HG02970 (cell line): ENCODE results near the gene LMTK2.

Experiments
- ATAC-seq: cut with Tn5 transposase; IDR thresholded peaks from one replicate; pipeline ENCODE4 v1.9.1; 2021; ENCODE audit warnings: mild to moderate bottlenecking, moderate library complexity, moderate number of reproducible peaks; ENCODE audit not compliant: unreplicated experiment, low FRiP score

LMTK2 gene

DNA sequence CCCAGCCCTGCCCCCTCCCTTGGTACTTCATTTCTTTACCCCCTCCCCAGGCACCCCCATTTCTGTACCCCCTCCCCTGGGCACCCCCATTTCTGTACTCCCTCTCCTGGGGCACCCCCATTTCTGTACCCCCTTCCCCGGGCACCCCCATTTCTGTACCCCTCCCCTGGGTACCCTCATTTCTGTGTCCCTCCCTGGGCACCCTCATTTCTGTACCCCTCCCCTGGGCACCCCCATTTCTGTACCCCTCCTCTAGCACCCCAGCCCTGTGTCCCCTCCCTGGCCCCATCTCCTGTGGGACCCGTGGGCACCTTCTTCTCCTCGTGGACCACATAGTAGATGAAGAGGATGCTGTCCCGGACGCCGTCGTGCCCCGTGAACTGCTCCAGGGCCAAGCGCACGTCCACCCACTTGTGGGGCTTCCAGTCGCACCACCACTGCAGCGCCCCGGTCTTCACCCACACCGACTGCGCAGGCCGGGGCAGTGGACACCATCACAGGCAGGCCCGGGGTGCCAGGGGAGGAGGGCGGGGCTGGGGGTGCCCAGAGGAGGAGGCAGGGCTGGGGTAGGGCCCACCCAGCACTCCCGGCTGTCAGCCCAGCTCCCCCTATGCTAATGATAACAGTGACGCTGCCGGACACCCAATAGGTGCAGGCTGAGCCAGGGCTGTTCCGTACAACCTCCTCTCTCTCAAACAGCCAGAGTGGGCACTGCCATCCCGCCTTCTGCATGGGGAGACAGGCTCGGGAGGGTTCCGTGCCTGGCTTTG is 125.0 kb downstream of the LMTK2 start:
- no peak for ATAC-seq

DNA sequence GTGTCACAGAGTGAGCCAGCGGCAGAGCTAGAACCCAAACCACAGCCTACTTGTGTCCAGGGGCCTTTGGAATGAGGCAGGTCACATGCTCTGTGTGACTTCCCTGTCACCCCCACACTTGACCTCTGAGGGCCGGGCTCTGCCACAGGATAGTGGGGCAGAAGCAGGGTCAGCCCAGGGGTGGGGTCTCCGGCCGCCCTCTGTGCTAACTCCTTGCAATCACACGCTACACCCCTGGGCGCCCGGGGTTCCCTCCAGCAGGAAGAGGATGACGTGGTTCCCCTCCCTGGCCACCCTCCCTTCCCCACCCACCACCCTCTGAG is 125.6 kb downstream of the LMTK2 start:
- ATAC-seq = no peak

DNA sequence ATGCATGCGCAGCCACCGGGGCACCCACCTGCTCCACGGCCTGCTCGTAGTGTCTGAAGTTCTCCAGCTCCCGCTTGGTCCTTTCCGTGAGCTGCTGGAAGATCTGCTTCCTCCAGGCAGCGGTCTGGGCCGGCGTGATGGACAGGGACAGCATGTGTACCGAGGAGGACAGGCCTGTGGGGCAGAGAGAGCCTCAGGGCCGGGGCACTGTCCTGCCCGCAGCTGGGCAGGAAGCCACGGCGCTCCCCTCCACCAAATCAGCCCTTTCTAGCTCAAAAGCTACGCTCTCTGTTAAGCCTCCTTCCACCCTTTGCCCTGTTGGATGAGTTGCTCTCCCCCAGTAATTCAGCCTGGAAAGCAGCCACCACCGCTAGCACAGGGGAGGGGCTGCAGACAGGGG is 126.1 kb downstream of the LMTK2 start:
- ATAC-seq = no peak

DNA sequence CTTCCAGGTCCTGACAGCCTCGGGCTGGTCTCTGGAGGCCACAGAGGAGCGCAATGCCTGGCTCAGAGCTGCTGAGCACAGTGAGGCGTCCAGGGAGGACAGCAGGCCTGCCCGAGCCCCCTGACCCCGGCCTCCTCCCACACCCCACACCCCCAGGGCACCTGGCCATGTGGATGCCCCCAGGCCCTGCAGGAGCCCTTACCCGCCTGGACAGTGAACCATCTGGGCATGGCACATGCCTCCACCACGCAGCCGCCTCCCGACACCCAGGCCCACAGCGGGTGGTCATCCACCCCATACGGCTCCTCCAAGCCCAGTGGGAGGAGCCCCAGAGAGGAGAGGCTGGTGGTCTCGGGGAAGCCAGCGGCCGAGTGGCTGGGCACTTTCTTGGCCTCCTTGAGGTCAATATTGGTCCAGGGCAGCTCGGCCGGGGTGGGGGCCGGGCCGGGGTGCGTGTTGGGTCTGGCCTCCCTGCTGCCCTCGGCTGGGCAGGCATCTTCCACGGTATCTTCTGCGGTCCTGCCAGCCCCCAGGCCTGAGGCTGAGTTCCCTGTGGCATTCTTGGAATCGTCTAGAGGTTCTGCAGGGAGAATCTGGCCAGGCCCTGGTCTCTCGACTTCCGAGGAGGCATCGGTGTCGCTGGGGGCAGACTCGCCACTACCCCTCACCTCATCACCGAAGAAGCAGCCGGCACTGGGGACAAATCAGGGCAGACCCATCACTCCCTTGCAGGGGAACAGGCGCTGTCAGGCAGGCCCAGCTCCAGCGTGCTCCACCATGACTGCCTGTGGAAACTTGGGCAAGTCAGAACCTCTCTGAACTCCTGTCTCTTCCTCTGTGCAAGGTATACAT is 126.8 kb downstream of the LMTK2 start:
- no peak for ATAC-seq

- ATAC-seq = no peak
Observed at GRCh38 chr7:98234429-98235147, 127.9 kb downstream of the LMTK2 start.

- ATAC-seq = no peak
Observed at GRCh38 chr7:98235901-98236300, 129.2 kb downstream of the LMTK2 start.

DNA sequence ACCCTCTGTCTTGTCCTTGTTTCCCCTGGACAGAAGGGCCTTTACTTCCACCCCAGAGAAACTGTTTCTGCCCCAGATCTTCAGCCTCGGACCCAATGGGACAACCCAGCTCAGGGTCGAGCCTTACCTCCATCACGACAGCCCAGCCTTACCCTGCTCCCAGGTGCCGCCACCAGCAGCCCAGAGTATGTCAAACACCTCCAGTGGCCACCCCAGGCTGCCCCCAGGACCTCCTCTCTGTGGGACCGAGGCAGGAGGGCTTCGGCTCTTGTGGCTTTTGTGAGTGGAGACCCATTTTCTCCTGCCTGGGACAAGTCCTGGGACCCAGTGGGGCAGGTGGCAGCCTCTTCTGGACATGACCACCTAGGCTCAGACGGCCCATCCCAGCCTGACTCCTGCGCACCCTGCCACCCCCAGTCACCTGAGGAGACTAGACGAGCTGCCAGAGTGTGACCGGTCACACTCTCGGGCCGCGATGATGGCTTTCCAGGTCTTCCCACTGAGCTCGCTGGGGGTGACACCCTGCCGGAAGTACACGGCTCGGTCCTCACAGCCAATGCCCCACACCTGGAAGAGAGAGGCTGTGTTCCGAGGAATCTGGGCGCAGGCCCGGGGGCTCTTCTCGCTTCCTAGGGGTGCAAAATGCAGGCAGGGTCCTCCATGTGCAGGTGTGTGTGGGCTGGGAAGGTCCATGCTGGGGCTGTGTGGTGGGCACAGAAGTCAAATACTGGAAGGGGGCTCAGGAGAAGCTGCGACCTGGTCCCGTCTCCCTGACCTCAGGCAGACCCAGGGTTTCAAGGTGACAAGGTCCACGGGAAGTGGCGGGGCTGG is 129.9 kb downstream of the LMTK2 start:
- no peak for ATAC-seq

DNA sequence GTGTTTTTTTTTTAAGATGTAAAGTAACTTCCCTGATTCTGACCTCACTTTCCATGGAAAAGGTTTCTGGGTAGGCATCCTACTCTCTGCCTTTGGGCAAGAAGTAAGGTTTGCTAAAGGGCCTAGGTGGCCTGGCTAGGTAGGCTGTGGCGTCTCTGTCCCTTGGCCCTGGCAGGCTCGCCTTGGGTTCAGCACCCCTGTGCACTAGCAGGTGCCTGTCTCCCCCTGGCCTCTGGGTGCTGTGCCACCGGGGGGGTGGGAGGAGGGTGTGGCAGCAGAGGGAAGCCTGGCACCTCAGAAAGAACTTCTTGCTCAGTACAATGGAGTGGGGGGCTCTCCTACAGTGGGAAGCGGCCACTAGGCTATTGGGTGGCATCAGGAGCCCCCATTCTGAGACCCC is 131.4 kb downstream of the LMTK2 start:
- ATAC-seq = no peak

GRCh38 chr7:98238976-98239375 is 132.3 kb downstream of the LMTK2 start:
- ATAC-seq = no peak

DNA sequence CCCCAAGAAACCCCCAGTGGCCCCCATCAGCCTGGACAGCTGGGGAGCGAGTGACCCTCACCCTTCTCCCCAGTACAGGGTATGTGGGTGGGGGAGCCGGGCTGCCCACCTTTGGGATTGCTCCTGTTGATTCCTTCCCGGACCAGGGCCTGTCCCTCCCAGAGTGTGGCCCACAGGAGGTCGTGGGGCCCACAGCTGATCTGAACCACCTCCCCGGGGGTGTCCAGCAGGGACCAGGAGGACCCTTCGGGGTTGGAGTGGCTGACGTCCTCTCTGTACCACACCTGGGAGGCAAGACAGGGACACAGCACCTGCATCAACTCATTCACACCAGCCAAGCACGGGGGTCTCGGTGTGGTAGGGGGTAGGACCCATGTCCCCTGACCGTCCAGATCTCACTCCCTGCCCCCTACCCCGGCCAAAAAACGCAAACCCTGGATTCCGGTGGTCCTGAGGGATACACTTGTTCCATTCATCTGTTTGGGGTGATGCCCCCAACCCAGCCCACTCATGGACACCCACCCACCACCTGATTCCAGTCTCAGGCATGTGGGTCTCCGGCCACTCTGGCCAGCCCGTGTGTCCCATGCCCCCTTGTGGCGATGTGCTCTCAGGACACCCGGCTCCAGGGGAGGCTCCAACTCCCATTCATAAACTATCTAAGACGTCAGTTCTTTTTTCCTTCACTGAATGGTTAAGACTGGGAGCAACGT is 134.5 kb downstream of the LMTK2 start:
- ATAC-seq = no peak

DNA sequence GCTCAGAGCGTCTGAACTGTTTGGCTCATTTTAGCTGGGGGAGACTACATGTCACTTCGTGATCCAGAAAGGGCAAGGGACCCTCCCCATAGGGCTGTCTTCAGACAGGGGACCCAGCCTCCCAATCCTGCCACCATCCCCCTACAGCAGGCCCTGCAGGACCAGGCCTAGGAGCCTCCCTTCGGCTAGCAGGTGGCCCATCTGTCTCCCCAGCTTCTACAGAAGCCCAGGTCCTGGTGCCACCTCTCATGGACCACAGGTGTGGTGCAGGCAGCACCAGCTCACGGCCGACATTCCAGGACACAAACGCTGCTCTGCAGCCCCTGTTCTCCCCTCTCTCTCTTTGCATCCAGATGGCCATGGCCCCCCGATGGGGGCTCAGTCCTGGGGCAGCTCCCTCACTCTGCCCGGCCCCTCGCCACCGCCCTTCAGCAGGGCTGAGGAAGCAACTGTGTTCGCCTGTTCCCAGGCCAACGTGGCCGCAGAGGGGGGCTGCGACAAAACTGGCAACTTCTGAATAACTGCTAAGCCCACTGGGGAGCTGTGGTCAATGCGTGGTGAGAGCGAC is 135.1 kb downstream of the LMTK2 start:
- no peak for ATAC-seq

GRCh38 chr7:98242342-98242741 is 135.7 kb downstream of the LMTK2 start:
- no peak for ATAC-seq

DNA sequence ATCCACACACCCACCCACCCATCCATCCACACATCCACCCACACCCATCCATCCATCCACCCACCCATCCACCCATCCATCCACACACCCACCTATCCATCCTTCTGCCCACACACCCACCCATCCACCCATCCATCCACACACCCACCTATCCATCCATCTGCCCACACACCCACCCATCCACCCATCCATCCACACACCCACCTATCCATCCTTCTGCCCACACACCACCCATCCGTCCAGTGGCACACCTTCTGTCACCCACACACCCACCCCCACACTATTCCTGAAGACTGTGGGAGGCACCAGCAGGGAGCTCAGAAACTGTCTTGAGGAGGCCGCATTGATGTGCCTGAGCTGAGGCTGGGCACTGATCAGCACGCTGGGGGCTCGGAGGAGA is 136.3 kb downstream of the LMTK2 start:
- ATAC-seq = no peak

GRCh38 chr7:98244871-98245270 is 138.2 kb downstream of the LMTK2 start:
- no peak for ATAC-seq

DNA sequence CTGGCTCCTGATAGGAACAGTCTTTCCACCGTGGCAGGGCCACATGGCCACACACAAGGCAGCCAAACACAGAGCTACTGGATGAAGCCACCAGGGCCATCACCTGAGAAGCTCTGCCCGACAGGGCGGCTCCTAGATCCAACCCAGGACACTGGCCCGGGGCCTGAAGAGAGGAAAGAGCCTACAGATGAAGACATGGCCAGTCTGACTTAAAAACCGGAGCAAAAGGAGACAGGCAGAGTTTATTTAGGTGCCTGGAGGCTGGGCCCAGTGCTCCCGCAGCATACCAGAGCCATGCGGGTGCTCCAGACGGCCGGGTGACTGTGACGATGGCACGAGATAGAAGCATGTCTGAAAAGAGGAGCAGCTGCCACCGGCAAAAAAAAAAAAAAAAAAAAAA is 141.5 kb downstream of the LMTK2 start:
- ATAC-seq = no peak

DNA sequence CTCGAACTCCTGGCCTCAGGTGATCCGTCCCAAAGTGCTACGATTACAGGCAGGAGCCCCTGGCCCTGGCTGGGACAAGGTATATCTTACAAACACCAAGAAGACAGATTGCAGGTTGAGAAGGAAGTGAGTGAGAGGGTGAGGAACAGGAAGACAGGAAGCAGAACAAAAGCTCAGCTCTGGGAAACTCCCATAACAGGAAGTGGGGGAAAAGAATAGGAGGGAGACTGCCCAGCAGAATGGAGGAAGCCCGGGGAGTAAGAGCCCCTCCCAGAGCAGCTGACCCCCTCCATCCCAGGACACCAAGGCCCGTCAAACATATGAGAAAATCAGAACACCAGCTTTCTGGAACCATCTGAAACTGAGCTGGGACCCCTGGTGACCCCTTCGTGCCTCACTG is 142.4 kb downstream of the LMTK2 start:
- ATAC-seq = no peak

GRCh38 chr7:98250789-98251188 is 144.1 kb downstream of the LMTK2 start:
- ATAC-seq = no peak

- ATAC-seq = peak; percentile 6
Observed at GRCh38 chr7:98251231-98251600, 144.6 kb downstream of the LMTK2 start.

DNA sequence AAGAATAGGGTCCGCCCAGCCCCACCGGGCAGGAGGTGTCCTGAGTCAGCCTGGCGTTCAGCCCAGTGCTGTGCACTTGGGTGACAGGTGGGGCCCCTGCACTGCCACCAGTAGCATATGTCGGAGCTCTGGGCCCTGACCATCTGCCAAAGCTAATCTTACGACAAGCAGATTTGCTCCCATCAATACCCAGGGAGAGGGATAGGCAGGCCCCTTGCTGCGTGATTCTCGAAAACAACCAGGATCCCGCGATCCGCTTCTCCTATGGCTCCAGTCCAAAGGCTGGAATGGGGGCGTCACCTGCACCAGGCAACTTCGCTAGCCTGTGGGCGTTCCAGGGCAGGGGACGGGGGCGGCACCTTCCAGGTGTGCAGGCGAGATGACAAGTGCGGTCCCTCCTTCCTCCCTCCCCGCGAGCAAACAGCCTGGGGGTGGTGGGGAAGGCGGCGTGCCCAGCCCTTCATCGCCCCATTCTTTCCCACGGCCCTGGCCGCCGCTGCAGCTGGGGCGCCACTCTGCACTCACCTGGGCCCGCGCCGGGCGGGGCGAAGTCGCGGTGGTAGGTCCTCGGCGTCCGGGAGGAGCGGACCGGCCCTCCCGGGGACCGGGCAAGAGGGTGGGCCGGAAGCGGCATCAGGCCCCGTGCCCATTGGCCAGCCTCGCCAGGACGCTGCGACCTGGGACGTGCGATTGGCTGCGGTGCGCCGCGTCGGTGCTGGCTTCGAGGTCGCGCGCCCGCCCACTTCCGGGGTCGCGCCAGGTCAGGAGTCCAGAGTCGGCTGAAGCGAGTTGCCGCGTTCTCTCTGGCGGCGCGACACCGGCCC is 145.2 kb downstream of the LMTK2 start, which contains the start of gene TECPR1:
Gene TECPR1 (minus strand): TSS at position 632 of the 824 bp plus-strand sequence. CDS start 6,086 bp downstream, outside the sequence.
- peak; percentile 99 for ATAC-seq
